Subcutaneous abdominal adipose tissue (tissue), 5 donors: ENCODE data around the gene SLC5A3.

Source experiments
- H3K27ac ChIP-seq: one replicate; pipeline ENCODE4 v1.7.0; 2013; ENCODE audit warnings: low read depth, mild to moderate bottlenecking, inconsistent platforms, low read length, moderate library complexity
- H3K27me3 ChIP-seq, 5 donors: one replicate each; pipeline ENCODE4 v1.7.0; 2013; ENCODE audit warnings: low read length in 5 of 5, inconsistent platforms in 1 of 5; ENCODE audit not compliant: control insufficient read depth in 5 of 5, insufficient read depth in 4 of 5
- H3K36me3 ChIP-seq, 5 donors: one replicate each; pipeline ENCODE4 v1.7.0; 2013; ENCODE audit warnings: low read length in 5 of 5; ENCODE audit not compliant: control insufficient read depth in 5 of 5, insufficient read depth in 5 of 5
- H3K4me1 ChIP-seq, 5 donors: one replicate each; pipeline ENCODE4 v1.7.0; 2013; ENCODE audit warnings: low read length in 5 of 5, mild to moderate bottlenecking in 3 of 5, moderate library complexity in 1 of 5; ENCODE audit not compliant: control insufficient read depth in 5 of 5, insufficient read depth in 5 of 5
- H3K4me3 ChIP-seq, 5 donors: one replicate each; pipeline ENCODE4 v1.7.0; 2013; ENCODE audit warnings: low read length in 5 of 5, low read depth in 1 of 5
- H3K9ac ChIP-seq, 5 donors: one replicate each; pipeline ENCODE4 v1.7.0; 2013; ENCODE audit warnings: low read length in 5 of 5, mild to moderate bottlenecking in 4 of 5, moderate library complexity in 3 of 5
- H3K9me3 ChIP-seq, 5 donors: one replicate each; pipeline ENCODE4 v1.7.0; 2013; ENCODE audit warnings: low read length in 5 of 5; ENCODE audit not compliant: control insufficient read depth in 5 of 5
- donor health status: healthy.
- donor health status: healthy.
- donor health status: healthy.
- donor health status: healthy.
- donor health status: healthy.

Gene SLC5A3

DNA sequence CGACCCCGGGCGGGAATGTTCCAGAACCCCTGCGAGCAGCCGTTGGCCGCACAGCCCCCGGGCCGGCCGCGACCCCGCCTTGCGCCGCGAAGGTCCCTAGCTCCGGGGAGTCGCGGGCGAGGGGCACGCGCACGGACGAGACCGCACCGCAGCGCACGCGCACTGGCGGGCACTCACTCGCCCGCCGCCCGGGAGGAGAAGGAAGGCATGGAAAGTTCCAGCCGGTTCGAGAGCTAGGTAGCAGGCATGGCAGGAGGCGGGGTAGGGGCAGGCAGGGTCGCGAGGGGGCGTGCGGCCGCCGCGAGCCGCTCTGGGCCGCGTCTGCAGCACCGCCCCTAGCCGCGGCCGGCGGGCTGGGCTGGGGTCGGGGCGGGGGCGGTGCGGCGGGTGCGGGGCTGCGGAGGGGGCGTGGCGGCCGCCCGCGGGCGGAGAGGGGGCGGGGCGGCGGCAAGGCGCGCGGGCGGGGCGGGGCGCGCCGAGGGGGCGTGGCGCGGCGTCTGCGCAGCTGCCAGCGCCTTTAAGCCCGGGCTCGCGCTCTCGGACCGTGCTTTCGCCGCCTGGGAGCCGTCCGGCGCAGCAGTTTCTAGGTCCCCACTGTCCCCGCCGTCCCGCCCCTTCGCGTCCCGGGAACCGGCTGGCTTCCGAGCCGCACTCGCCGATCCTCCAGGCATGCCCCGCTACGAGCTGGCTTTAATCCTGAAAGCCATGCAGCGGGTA lies at the start of gene SLC5A3, which contains the start of gene MRPS6:
Gene SLC5A3 (plus strand): TSS at position 547 of the 717 bp plus-strand sequence. CDS start 21,621 bp downstream, outside the sequence.
Gene MRPS6 (plus strand): TSS at position 547 of the 717 bp plus-strand sequence. CDS start 123 bp downstream, at position 670.
- H3K27me3 ChIP-seq: no peaks in the 10 kb centered on the region
- H3K36me3 ChIP-seq: no peaks in the 10 kb centered on the region
- peaks cover 0 to 43% (median 39%) of the 10 kb centered on the region in 5 donors for H3K4me1 ChIP-seq
- H3K27ac ChIP-seq: peak within 1 kb of the TSS; percentile 86
- peak within 1 kb of the TSS; percentile 77 to 93 (median 86) for H3K4me3 ChIP-seq
- H3K9ac ChIP-seq: peak within 1 kb of the TSS; percentile 43 to 86 (median 81)
- no peaks in the 10 kb centered on the region for H3K9me3 ChIP-seq

DNA sequence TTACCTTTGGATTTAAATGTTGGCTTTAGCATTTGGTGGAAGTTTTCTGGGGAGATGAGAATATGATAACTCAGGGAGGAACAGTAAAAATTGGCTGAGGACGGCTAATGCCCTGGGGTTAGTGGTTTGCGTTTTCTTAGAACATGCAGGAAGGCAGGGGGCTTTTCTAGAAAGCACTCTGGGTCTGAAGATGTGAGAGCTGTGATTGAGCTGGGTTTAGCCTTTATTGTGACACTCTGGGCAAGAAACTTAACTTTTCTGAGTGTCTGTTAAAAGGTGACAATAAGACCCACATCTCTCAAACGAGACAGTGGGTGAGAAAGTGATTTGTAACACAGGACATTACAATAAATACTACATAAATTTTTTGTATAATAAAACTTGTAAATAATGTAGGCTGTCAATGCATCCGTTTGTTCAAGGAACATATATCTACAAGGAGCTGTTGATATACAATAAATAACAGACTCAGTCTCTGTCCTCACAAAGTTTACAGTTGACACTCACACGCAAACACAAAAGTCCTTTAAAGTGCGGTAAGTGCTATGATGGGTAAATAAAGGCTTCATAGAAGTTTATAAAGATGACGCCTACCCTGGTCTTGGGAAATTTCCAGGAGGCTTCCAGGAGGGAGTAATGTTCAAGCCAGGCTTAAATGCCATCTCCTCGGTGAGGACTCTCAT lies 49.5 kb upstream of the SLC5A3 start:
- Histone ChIP-seq H3K9me3 (peaks cover 3 to 10% (median 6%) of the 10 kb centered on the region in 5 donors), H3K4me1 (peaks cover 0 to 25% (median 4%) of the 10 kb centered on the region in 5 donors)

DNA sequence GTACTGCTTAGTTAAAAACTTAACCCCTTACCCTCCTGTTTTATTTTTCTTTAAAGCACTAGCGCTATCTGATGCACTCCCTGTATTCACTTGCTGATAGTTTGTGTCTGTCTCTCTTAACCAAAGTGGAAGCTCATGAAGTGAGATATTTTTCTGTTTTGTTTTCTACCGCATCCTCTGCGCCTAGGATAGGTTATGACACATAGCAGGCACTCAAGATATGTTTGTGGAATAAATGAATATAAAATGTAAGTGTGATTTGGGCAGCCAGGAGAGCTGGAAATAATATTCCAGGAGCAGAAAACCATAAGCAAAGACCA lies 49.0 kb upstream of the SLC5A3 start:
- peaks cover 3 to 10% (median 6%) of the 10 kb centered on the region in 5 donors for H3K9me3 ChIP-seq
- no peak overlapping the region for H3K9ac ChIP-seq
- no peaks in the 10 kb centered on the region for H3K27me3 ChIP-seq
- no peak overlapping the region for H3K4me3 ChIP-seq
- peaks cover 0 to 25% (median 4%) of the 10 kb centered on the region in 5 donors for H3K4me1 ChIP-seq
- H3K36me3 ChIP-seq: no peaks in the 10 kb centered on the region
- H3K27ac ChIP-seq: no peak overlapping the region

More for the DNA sequence above, 49.5 kb upstream of the SLC5A3 start:
- H3K27me3 ChIP-seq: no peaks in the 10 kb centered on the region
- H3K4me3 ChIP-seq: no peak overlapping the region
- H3K9ac ChIP-seq: no peak overlapping the region
- no peaks in the 10 kb centered on the region for H3K36me3 ChIP-seq
- H3K27ac ChIP-seq: no peak overlapping the region

DNA sequence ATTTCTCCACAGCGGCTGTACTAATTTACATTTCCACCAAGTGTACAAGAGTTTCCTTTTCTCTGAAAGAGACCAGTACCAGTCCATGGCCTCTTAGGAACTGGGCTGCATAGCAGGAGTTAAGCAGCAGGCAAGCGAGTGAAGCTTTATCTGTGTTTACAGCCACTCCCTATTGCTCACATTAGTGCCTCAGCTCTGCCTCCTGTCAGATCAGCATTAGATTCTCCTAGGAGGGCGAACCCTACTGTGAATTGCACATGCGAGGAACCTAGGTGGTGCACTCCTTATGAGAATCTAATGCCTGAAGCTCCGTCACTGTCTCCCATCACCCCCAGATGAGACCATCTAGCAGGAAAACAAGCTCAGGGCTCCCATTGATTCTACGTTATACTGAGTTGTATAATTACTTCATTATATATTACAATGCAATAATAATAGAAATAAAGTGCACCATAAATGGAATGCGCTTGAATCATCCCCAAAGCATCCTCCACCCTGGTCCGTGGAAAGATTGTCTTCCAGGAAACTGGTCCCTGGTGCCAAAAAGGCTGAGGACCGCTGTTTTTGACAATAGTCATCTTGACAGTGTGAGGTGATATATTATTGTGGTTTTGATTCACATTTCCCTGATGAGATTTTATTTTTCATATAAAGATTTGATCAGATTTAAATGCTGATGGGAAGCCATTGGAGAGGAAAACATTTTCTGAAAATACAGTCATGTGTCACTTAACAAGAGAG lies 45.5 kb upstream of the SLC5A3 start:
- Histone ChIP-seq H3K27ac (no peak overlapping the region), H3K4me3 (no peak overlapping the region), H3K9ac (no peak overlapping the region), H3K27me3 (no peaks in the 10 kb centered on the region), H3K9me3 (peaks cover 0 to 4% (median 0%) of the 10 kb centered on the region in 5 donors), H3K4me1 (peaks cover 0 to 11% (median 0%) of the 10 kb centered on the region in 5 donors), H3K36me3 (no peaks in the 10 kb centered on the region)

DNA sequence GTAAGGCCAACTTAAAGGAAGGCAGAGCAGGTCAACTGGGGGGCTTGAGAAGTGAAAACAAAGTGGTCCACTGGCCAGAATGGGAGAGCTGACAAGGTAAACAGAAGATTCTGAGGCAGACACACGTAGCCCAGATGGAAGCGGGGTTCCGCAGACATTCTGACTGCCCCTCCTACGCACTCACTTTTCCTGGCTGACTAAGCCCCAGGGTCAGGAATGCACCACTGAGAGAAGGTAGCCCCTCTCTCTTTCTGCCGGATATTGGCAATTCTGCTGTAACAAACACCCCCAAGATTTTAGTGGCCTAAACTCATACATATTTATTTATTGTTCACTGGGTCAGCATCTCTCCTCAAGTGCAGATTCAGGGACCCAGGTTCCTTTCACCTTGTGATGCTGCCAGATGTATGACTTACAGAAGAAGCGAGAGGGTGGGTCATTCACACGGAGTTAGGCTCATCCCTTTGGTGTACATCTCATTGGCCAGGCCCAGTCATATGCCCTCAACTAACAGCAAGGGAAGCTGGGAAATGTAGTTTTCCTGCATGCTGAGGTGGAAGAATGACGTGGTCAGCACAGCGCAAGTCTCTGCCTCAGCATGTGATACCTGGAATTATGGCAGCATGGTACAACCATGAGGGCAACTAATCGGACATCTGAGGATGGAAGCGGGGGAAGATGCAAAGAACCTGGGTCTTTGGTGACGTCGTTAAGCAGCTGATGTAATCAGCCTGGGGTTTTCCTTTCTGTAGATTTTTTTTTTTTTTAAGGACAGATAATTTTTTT lies 43.4 kb upstream of the SLC5A3 start:
- no peaks in the 10 kb centered on the region for H3K36me3 ChIP-seq
- H3K4me3 ChIP-seq: peak overlapping the region in 3 of 5 donors; percentile 13 to 25 (median 20)
- no peak overlapping the region for H3K27ac ChIP-seq

DNA sequence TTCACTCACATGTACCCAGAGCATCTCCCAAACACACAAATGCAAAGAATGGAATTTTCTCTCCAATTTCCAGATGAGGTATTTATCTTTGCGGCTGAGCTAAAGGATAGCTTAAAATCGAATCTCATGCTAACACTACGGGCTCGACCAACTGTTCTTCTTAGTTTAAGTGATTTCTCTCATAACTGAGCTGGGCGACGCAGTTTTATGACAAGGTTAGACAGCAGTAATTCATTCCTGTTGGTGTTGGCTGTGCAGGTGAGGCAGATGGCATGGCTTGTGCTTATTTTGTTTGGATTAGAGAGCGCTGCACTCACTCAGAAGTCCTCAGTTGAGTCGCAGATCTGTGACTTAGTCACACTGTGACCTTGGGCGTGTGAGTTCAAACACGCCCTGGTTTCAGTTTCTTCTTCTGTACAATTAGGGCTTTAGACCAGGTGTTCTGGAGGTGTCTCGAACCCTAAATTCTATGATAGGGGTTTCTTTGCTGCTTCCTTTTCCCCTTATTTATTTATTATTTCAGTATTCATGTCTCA lies 41.5 kb upstream of the SLC5A3 start:
- no peak overlapping the region for H3K9ac ChIP-seq
- H3K9me3 ChIP-seq: peaks cover 0 to 4% (median 0%) of the 10 kb centered on the region in 5 donors
- peaks cover 0 to 3% (median 0%) of the 10 kb centered on the region in 5 donors for H3K27me3 ChIP-seq
- H3K27ac ChIP-seq: no peak overlapping the region
- H3K4me1 ChIP-seq: no peaks in the 10 kb centered on the region
- no peak overlapping the region for H3K4me3 ChIP-seq
- no peaks in the 10 kb centered on the region for H3K36me3 ChIP-seq

More for the DNA sequence above, 43.4 kb upstream of the SLC5A3 start:
- Histone ChIP-seq H3K27me3 (no peaks in the 10 kb centered on the region), H3K9me3 (peaks cover 0 to 4% (median 0%) of the 10 kb centered on the region in 5 donors), H3K9ac (no peak overlapping the region), H3K4me1 (peaks cover 0 to 5% (median 0%) of the 10 kb centered on the region in 5 donors)

- Histone ChIP-seq H3K36me3 (no peaks in the 10 kb centered on the region), H3K4me1 (peaks cover 0 to 1% (median 0%) of the 10 kb centered on the region in 5 donors), H3K27ac (no peak overlapping the region), H3K9ac (no peak overlapping the region), H3K27me3 (peaks cover 0 to 3% (median 0%) of the 10 kb centered on the region in 5 donors), H3K4me3 (no peak overlapping the region), H3K9me3 (no peaks in the 10 kb centered on the region)
Measured at GRCh38 chr21:34034369-34035014, 38.9 kb upstream of the SLC5A3 start.

GRCh38 chr21:34035619-34036354 lies 37.6 kb upstream of the SLC5A3 start:
- H3K27me3 ChIP-seq: peaks cover 0 to 3% (median 0%) of the 10 kb centered on the region in 5 donors
- H3K9ac ChIP-seq: no peak overlapping the region
- no peak overlapping the region for H3K27ac ChIP-seq
- H3K4me3 ChIP-seq: no peak overlapping the region
- H3K9me3 ChIP-seq: no peaks in the 10 kb centered on the region
- H3K36me3 ChIP-seq: no peaks in the 10 kb centered on the region
- peaks cover 0 to 6% (median 0%) of the 10 kb centered on the region in 5 donors for H3K4me1 ChIP-seq
